ENCODE results near the gene KCNJ18. TPM values are rescaled to one million over a fixed set of nuclear protein-coding genes. Genes with fewer than 3 reads are reported as not detected.
"Not testable (repeated sequence)": the region's sequence is repeated elsewhere in the genome, so short reads cannot be mapped to it uniquely, and the experiment has no call there.

KCNJ18 gene
- total RNA-seq, 1 donor from 2014 or later, result not detected

GRCh38 chr17:21722268-21722667 lies 29.9 kb downstream of the KCNJ18 start:
- DNase-seq; H3K27ac ChIP-seq; ATAC-seq; H3K4me3 ChIP-seq; H3K4me1 ChIP-seq; H3K9me3 ChIP-seq; H3K36me3 ChIP-seq; H3K27me3 ChIP-seq; intact Hi-C loops (cut with DNase I): not testable (repeated sequence)

GRCh38 chr17:21724216-21725006 lies 32.1 kb downstream of the KCNJ18 start:
- H3K27ac ChIP-seq; intact Hi-C loops (cut with DNase I); H3K9me3 ChIP-seq; DNase-seq; H3K36me3 ChIP-seq; H3K4me3 ChIP-seq; H3K4me1 ChIP-seq; H3K27me3 ChIP-seq: not testable (repeated sequence)
- peak; percentile 18 for ATAC-seq

GRCh38 chr17:21731076-21731475 lies 38.8 kb downstream of the KCNJ18 start:
- H3K4me1 ChIP-seq; intact Hi-C loops (cut with DNase I); H3K9me3 ChIP-seq; H3K27ac ChIP-seq; H3K27me3 ChIP-seq; H3K36me3 ChIP-seq; H3K4me3 ChIP-seq; DNase-seq: not testable (repeated sequence)
- ATAC-seq, result peak; percentile 16

- peak; percentile 7 for ATAC-seq
- H3K36me3 ChIP-seq; H3K4me3 ChIP-seq; H3K27ac ChIP-seq; H3K4me1 ChIP-seq; DNase-seq; H3K27me3 ChIP-seq; intact Hi-C loops (cut with DNase I); H3K9me3 ChIP-seq: not testable (repeated sequence)
Observed at GRCh38 chr17:21733931-21734330, 41.6 kb downstream of the KCNJ18 start.

- ATAC-seq; H3K27ac ChIP-seq; DNase-seq; intact Hi-C loops (cut with DNase I); H3K27me3 ChIP-seq; H3K9me3 ChIP-seq; H3K4me3 ChIP-seq; H3K36me3 ChIP-seq; H3K4me1 ChIP-seq: not testable (repeated sequence)
- TF ChIP-seq CTCF (IDR thresholded peaks at IDR 0.05), result peak; percentile 31
Observed at GRCh38 chr17:21735814-21736213, 43.5 kb downstream of the KCNJ18 start.

- H3K4me3 ChIP-seq; H3K27ac ChIP-seq; ATAC-seq; H3K36me3 ChIP-seq; H3K4me1 ChIP-seq; intact Hi-C loops (cut with DNase I); DNase-seq; H3K27me3 ChIP-seq; H3K9me3 ChIP-seq: not testable (repeated sequence)
Observed at GRCh38 chr17:21737015-21737580, 44.8 kb downstream of the KCNJ18 start.

- H3K36me3 ChIP-seq; H3K4me1 ChIP-seq; H3K27me3 ChIP-seq; H3K4me3 ChIP-seq; H3K9me3 ChIP-seq; H3K27ac ChIP-seq; DNase-seq; intact Hi-C loops (cut with DNase I): not testable (repeated sequence)
- ATAC-seq, result peak; percentile 3
Observed at GRCh38 chr17:21738241-21738640, 45.9 kb downstream of the KCNJ18 start.

GRCh38 chr17:21738877-21739474 lies 46.7 kb downstream of the KCNJ18 start:
- H3K36me3 ChIP-seq; H3K9me3 ChIP-seq; ATAC-seq; H3K27me3 ChIP-seq; H3K4me1 ChIP-seq; DNase-seq; H3K4me3 ChIP-seq; intact Hi-C loops (cut with DNase I); H3K27ac ChIP-seq: not testable (repeated sequence)

- H3K27ac ChIP-seq; H3K4me1 ChIP-seq; intact Hi-C loops (cut with DNase I); H3K27me3 ChIP-seq; H3K4me3 ChIP-seq; H3K36me3 ChIP-seq; H3K9me3 ChIP-seq; DNase-seq; ATAC-seq: not testable (repeated sequence)
Observed at GRCh38 chr17:21739485-21739884, 47.2 kb downstream of the KCNJ18 start.

- H3K9me3 ChIP-seq; H3K36me3 ChIP-seq; H3K27me3 ChIP-seq; H3K4me1 ChIP-seq; intact Hi-C loops (cut with DNase I); H3K27ac ChIP-seq; H3K4me3 ChIP-seq; DNase-seq: not testable (repeated sequence)
- peak; percentile 3 for ATAC-seq
Observed at GRCh38 chr17:21740836-21741235, 48.5 kb downstream of the KCNJ18 start.

- H3K27me3 ChIP-seq; H3K4me1 ChIP-seq; H3K36me3 ChIP-seq; intact Hi-C loops (cut with DNase I); H3K27ac ChIP-seq; H3K9me3 ChIP-seq; DNase-seq; H3K4me3 ChIP-seq: not testable (repeated sequence)
- peak; percentile 23 for ATAC-seq
Observed at GRCh38 chr17:21741520-21741919, 49.2 kb downstream of the KCNJ18 start.

Measured in upper lobe of right lung (tissue), 1 donor.